HepG2 (cell line): ENCODE measurements around the gene RALY. TPM values are rescaled to one million over a fixed set of nuclear protein-coding genes. Genes with fewer than 3 reads are reported as not detected.

ENCODE experiments used
- ATAC-seq: fragments of 200-7000 bp; cut with Tn5 transposase; 3 replicates; pipeline ENCODE4 v1.9.1; 2020; ENCODE audit warnings: mild to moderate bottlenecking, moderate library complexity
- BruUV-seq: library from RNA; stranded (reverse); fragments of 400-500 nt; replicated peaks from 2 replicates; lab custom pipeline; 2021; lab: Mats Ljungman, UMichigan
- CTCF ChIA-PET: fragments of 300-600 bp; formaldehyde crosslinking; extraction: SDS; loops from one replicate; lab custom pipeline; 2021; ENCODE audit warnings: low total read pairs, inconsistent platforms, low intra/inter-chr PET ratio; lab: Yijun Ruan, JAX
- POLR2A ChIA-PET: fragments of 350-600 bp; sonication (Branson Sonifier 250); formaldehyde crosslinking; loops from one replicate; lab custom pipeline; 2020; ENCODE audit warnings: antibody characterized with exemption, inconsistent platforms; lab: Yijun Ruan, JAX
- DNase-seq: peaks from one replicate; pipeline ENCODE4 v3.0.0-alpha.2; 2015; ENCODE audit warnings: low spot score
- FAIRE-seq: peaks from 3 replicates; lab custom pipeline; 2011; peaks lifted over from hg19 to GRCh38; lab: Jason Lieb, UNC
- H2AFZ ChIP-seq: one replicate; pipeline ENCODE4 v1.6.1; 2011; ENCODE audit warnings: low read length, inconsistent platforms
- H3K27ac ChIP-seq: fragments of 300-600 bp; 3 replicates; pipeline ENCODE4 v1.8.0; 2011; ENCODE audit warnings: mixed run types, mild to moderate bottlenecking, mixed read lengths, low read length, inconsistent platforms; ENCODE audit not compliant: insufficient read depth; ENCODE audit errors: extremely low read length
- H3K27me3 ChIP-seq, 2 experiments: fragments of 200-600 bp in 1 of 2; 2 replicates in 1 of 2; 3 replicates in 1 of 2; pipeline versions ENCODE4 v1.6.0 to v1.8.0; 2011; ENCODE audit warnings: low read length in 2 of 2, mild to moderate bottlenecking in 2 of 2, moderate library complexity in 2 of 2, inconsistent platforms in 1 of 2; ENCODE audit not compliant: insufficient read depth in 2 of 2, control insufficient read depth in 1 of 2
- H3K36me3 ChIP-seq, 2 experiments: fragments of 200-600 bp in 1 of 2; replicated peaks in 1 of 2; 2 replicates in 1 of 2; 3 replicates in 1 of 2; pipeline versions ENCODE4 v1.5.1 to v1.8.0; 2011; ENCODE audit warnings: low read length in 2 of 2, inconsistent platforms in 1 of 2; ENCODE audit not compliant: insufficient read depth in 2 of 2, control insufficient read depth in 1 of 2
- H3K4me1 ChIP-seq: 2 replicates; pipeline ENCODE4 v1.5.1; 2012; ENCODE audit warnings: low read length, inconsistent platforms; ENCODE audit not compliant: insufficient read depth
- H3K4me2 ChIP-seq: 2 replicates; pipeline ENCODE4 v1.6.0; 2011; ENCODE audit warnings: low read depth, low read length, inconsistent platforms
- H3K4me3 ChIP-seq, 3 experiments: fragments of 200-600 bp in 1 of 3; sonication (generic), shearing (Covaris generic) in 1 of 3; replicated peaks in 1 of 3; 2 replicates each; pipeline ENCODE4 v1.5.1; 2011 to 2016; ENCODE audit warnings: low read length in 3 of 3, inconsistent platforms in 2 of 3, low read depth in 2 of 3, mild to moderate bottlenecking in 2 of 3, control low read depth in 1 of 3, mixed read lengths in 1 of 3; ENCODE audit not compliant: insufficient read depth in 1 of 3
- H3K79me2 ChIP-seq: one replicate; pipeline ENCODE4 v1.6.1; 2011; ENCODE audit warnings: low read length, inconsistent platforms; ENCODE audit not compliant: insufficient read depth
- H3K9ac ChIP-seq: 2 replicates; pipeline ENCODE4 v1.6.0; 2011; ENCODE audit warnings: mild to moderate bottlenecking, low read depth, low read length, inconsistent platforms; ENCODE audit not compliant: insufficient read depth
- H3K9me3 ChIP-seq: 2 replicates; pipeline ENCODE4 v1.5.1; 2012; ENCODE audit warnings: mild to moderate bottlenecking, low read length
- H4K20me1 ChIP-seq: 2 replicates; pipeline ENCODE4 v1.6.0; 2011; ENCODE audit warnings: inconsistent platforms, mild to moderate bottlenecking, low read length, moderate library complexity; ENCODE audit not compliant: insufficient read depth
- CEBPB ChIP-seq: IDR thresholded peaks from 2 replicates; pipeline ENCODE4 v1.6.1; 2011; ENCODE audit warnings: low read depth, low read length, improper control_type of control experiment, borderline replicate concordance
- CEBPG ChIP-seq: IDR thresholded peaks from 2 replicates; pipeline ENCODE4 v1.6.1; 2016
- WGBS: methylation state at CpG from one replicate; pipeline ENCODE4 v1.1.6; 2017; ENCODE audit warnings: low lambda C conversion rate; 5-methylcytosine and 5-hydroxymethylcytosine counted together
- in situ Hi-C: cut with HindIII; loops from 2 replicates; pipeline ENCODE4 v1.10.0; 2017; ENCODE audit warnings: low pct_unique_long_range_greater_than_20kb; ENCODE audit not compliant: extremely low pct_ligation_motif_present
- intact Hi-C: fragments of 100-400 bp; cut with micrococcal nuclease; formaldehyde crosslinking; loops from one replicate; pipeline ENCODE4 v1.10.0; 2022; ENCODE audit not compliant: unreplicated experiment
- polyA plus RNA-seq, 8 experiments: library from polyadenylated mRNA; depleted of rRNA in 3 of 8; stranded (reverse) in 7 of 8; unstranded in 1 of 8; fragments of >200 nt; fragmentation: Illumina TruSeq in 4 of 8; extraction: Trizol in 4 of 8; gene quantifications; 2 replicates each; pipeline versions ENCODE4 v1.2.1 to v1.2.3, GENCODE V29; 2011 to 2016; ENCODE audit warnings: low read depth in 4 of 8, missing spikeins in 1 of 8, mixed read lengths in 1 of 8; ENCODE audit not compliant: insufficient read depth in 1 of 8
- total RNA-seq, 5 experiments: library from RNA; depleted of rRNA; stranded (reverse); fragments of >200 nt; fragmentation: Illumina TruSeq; extraction: Trizol; gene quantifications; 2 replicates each; pipeline ENCODE4 v1.2.3, GENCODE V29; 2016; ENCODE audit warnings: low read depth in 1 of 5
- TF ChIP-seq, protein P1 (sequence below): sonication (generic); formaldehyde crosslinking; IDR thresholded peaks from 2 replicates; pipeline ENCODE4 v1.4.0; 2020; ENCODE audit warnings: missing genetic modification reagents

RALY gene
- total and polyA plus RNA-seq, 2 of the 13 experiments (the other 11 are each of a cell fraction or from before 2014, with no cell fraction given), result 178 to 186 TPM

DNA sequence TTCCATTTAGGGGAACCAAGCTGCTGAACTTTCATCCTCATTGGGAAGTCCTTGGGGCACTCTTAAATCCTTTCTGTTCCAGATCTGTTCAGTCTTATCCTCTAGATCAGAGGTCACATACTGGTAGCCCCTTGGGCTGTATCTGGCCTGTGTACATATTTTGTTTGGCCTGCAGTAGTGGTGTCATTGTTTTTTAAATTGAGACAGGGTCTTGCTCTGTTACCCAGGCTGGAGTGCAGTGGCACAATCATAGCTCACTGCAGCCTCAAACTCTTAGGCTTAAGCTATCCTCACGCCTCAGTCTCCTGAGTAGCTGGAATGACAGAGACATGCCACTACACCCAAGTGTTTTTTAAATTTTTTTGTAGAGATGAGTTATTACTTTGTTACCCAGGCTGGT is 14.8 kb downstream of the RALY start (continued):
- TF ChIP-seq, protein P1, sequence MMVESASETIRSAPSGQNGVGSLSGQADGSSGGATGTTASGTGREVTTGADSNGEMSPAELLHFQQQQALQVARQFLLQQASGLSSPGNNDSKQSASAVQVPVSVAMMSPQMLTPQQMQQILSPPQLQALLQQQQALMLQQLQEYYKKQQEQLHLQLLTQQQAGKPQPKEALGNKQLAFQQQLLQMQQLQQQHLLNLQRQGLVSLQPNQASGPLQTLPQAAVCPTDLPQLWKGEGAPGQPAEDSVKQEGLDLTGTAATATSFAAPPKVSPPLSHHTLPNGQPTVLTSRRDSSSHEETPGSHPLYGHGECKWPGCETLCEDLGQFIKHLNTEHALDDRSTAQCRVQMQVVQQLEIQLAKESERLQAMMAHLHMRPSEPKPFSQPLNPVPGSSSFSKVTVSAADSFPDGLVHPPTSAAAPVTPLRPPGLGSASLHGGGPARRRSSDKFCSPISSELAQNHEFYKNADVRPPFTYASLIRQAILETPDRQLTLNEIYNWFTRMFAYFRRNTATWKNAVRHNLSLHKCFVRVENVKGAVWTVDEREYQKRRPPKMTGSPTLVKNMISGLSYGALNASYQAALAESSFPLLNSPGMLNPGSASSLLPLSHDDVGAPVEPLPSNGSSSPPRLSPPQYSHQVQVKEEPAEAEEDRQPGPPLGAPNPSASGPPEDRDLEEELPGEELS (CRISPR knock-in tag), result peak; percentile 48; the same call in 1 of the 2 replicates
- TF ChIP-seq, all 625 proteins: peak for 37

DNA sequence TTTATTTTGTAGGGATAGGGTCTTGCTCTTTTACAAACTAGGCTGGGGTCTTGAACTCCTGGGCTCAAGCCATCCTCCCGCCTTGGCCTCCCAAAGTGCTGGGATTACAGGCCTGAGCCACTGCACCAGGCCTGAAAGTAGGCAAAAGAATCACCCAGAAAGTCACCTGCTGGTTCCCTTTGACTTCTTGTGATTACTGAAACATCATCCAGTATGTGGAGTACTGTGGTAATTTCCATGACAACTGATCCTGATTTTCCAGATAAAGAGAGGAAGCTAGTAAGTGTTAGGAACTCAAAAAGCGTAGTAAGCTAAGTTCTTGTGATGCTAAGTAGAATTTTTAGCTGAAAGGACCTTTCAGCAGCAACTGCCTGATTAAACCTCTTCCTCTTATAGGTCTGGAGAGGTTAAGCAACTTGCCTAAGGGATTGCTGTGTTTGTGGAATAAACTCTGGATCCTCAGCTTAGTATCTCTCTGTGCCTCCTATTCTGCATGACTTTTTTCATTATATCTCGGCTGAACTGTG is 16.8 kb downstream of the RALY start:
- in situ Hi-C loops (no loop called here), intact Hi-C loops (no loop called here)
- no peak for ATAC-seq
- WGBS, result 91% methylated on average over 3 of the region's 3 CpGs
- no peak overlapping the region for H3K4me3 ChIP-seq
- H3K27me3 ChIP-seq, result no peaks in the 10 kb centered on the region
- H3K27ac ChIP-seq, result peak overlapping the region; percentile 7
- FAIRE-seq, result no peak
- POLR2A ChIA-PET, result interaction anchor here (0.8 to 12.7 kb wide), 2 partner anchors 9 to 17 kb away, joined by 3 to 315 read pairs; partner anchors contain the start of gene RALY
- no peak overlapping the region for H3K4me2 ChIP-seq
- CTCF ChIA-PET, result no interaction called here
- H3K79me2 ChIP-seq, result peaks cover 98% of the 10 kb centered on the region
- no peak overlapping the region for H3K9ac ChIP-seq
- no TSS peak for BruUV-seq
- H3K4me1 ChIP-seq, result peaks cover 96% of the 10 kb centered on the region
- peak; percentile 47; the same call in 1 of the 2 replicates for TF ChIP-seq CEBPB
- TF ChIP-seq, protein P1 (CRISPR knock-in tag), result no peak
- TF ChIP-seq CEBPG (CRISPR knock-in tag), result peak; percentile 58; the same call in 1 of the 2 replicates
- H3K9me3 ChIP-seq, result no peaks in the 10 kb centered on the region
- peaks cover 0 to 4% of the 10 kb centered on the region in 2 experiments; a peak in 1 of 5 replicates for H3K36me3 ChIP-seq
- peaks cover 40% of the 10 kb centered on the region for H4K20me1 ChIP-seq
- H2AFZ ChIP-seq, result no peak overlapping the region
- DNase-seq, result no peak
